HL-60 (cell line): ENCODE measurements around the gene LRRC4B.

ENCODE experiments used
- DNase-seq, 2 experiments: peaks; one replicate each; pipeline ENCODE4 v3.0.0-alpha.2; 2010 to 2020; ENCODE audit warnings: low read depth in 1 of 2, low spot score in 1 of 2
- H3K27ac ChIP-seq: fragments of 250-450 bp; sonication (Bioruptor Pico); replicated peaks from 2 replicates; pipeline ENCODE4 v1.5.1; 2020; ENCODE audit warnings: mild to moderate bottlenecking, moderate library complexity
- H3K27me3 ChIP-seq: fragments of 250-450 bp; sonication (Bioruptor Pico); 2 replicates; pipeline ENCODE4 v1.5.1; 2021; ENCODE audit warnings: mild to moderate bottlenecking, moderate library complexity; ENCODE audit not compliant: insufficient read depth, poor library complexity, severe bottlenecking
- H3K4me3 ChIP-seq: replicated peaks from 2 replicates; pipeline ENCODE4 v1.5.1; 2011; ENCODE audit warnings: mild to moderate bottlenecking, control low read depth, low read length; ENCODE audit not compliant: insufficient read depth
- CTCF ChIP-seq: IDR thresholded peaks from one replicate; pipeline ENCODE4 v1.5.1; 2011; ENCODE audit warnings: low read length, control low read depth, inconsistent platforms; ENCODE audit not compliant: insufficient read depth
- GABPA ChIP-seq: IDR thresholded peaks from 2 replicates; pipeline ENCODE4 v1.6.1; 2012; ENCODE audit warnings: low read depth
- POLR2AphosphoS5 ChIP-seq: IDR thresholded peaks from 2 replicates; pipeline ENCODE4 v1.6.1; 2012; ENCODE audit warnings: low read depth
- REST ChIP-seq: IDR thresholded peaks from 2 replicates; pipeline ENCODE4 v1.6.1; 2012; ENCODE audit warnings: low read depth; ENCODE audit not compliant: insufficient replicate concordance
- SPI1 ChIP-seq: IDR thresholded peaks from 2 replicates; pipeline ENCODE4 v1.6.1; 2012; ENCODE audit warnings: low read depth, mild to moderate bottlenecking, borderline replicate concordance

Gene LRRC4B

GRCh38 chr19:50490991-50491472 is 77.2 kb downstream of the LRRC4B start:
- Histone ChIP-seq H3K4me3 (no peak overlapping the region), H3K27ac (no peak overlapping the region), H3K27me3 (peaks cover 2% of the 10 kb centered on the region)
- TF ChIP-seq SPI1, result no peak
- no peak for TF ChIP-seq REST
- no peak for TF ChIP-seq GABPA
- no peak for TF ChIP-seq CTCF
- TF ChIP-seq POLR2AphosphoS5, result no peak
- DNase-seq, result no peak

GRCh38 chr19:50490411-50490811 is 77.8 kb downstream of the LRRC4B start:
- TF ChIP-seq SPI1 (no peak), CTCF (no peak), POLR2AphosphoS5 (no peak), REST (no peak), GABPA (no peak)
- Histone ChIP-seq H3K4me3 (no peak overlapping the region), H3K27ac (no peak overlapping the region), H3K27me3 (peaks cover 2% of the 10 kb centered on the region)
- no peak for DNase-seq

GRCh38 chr19:50489461-50490011 is 78.7 kb downstream of the LRRC4B start:
- peaks cover 2% of the 10 kb centered on the region for H3K27me3 ChIP-seq
- no peak for TF ChIP-seq SPI1
- no peak for TF ChIP-seq GABPA
- TF ChIP-seq CTCF, result no peak
- TF ChIP-seq POLR2AphosphoS5, result no peak
- TF ChIP-seq REST, result no peak
- no peak overlapping the region for H3K27ac ChIP-seq
- H3K4me3 ChIP-seq, result no peak overlapping the region
- no peak for DNase-seq
